GM12878 (cell line): ENCODE results near the gene DARS1. TPM values are rescaled to one million over a fixed set of nuclear protein-coding genes. Genes with fewer than 3 reads are reported as not detected.

Experiments used
- ATF7 ChIP-seq: fragments of 450-650 bp; IDR thresholded peaks from 2 replicates; pipeline ENCODE4 v1.6.1; 2016; ENCODE audit warnings: low read depth, mild to moderate bottlenecking
- BACH1 ChIP-seq: fragments of 450-650 bp; IDR thresholded peaks from 2 replicates; pipeline ENCODE4 v1.6.1; 2017; ENCODE audit warnings: mild to moderate bottlenecking, borderline replicate concordance
- BCLAF1 ChIP-seq: fragments of 450-650 bp; IDR thresholded peaks from 2 replicates; pipeline ENCODE4 v1.6.1; 2017; ENCODE audit warnings: antibody characterized with exemption, mild to moderate bottlenecking, moderate library complexity
- BHLHE40 ChIP-seq, 2 experiments: fragments of 450-650 bp in 1 of 2; IDR thresholded peaks; 2 replicates each; pipeline ENCODE4 v1.6.1; 2011 to 2017; ENCODE audit warnings: low read depth in 2 of 2, borderline replicate concordance in 1 of 2, improper control_type of control experiment in 1 of 2, low read length in 1 of 2, mild to moderate bottlenecking in 1 of 2
- BMI1 ChIP-seq: fragments of 450-650 bp; IDR thresholded peaks from 2 replicates; pipeline ENCODE4 v1.6.1; 2016; ENCODE audit warnings: mild to moderate bottlenecking, moderate library complexity, borderline replicate concordance
- CBFB ChIP-seq: IDR thresholded peaks from 2 replicates; pipeline ENCODE4 v1.6.1; 2016; ENCODE audit warnings: antibody characterized with exemption, low read depth
- CBX3 ChIP-seq: fragments of 200-600 bp; sonication (generic); IDR thresholded peaks from 2 replicates; pipeline ENCODE4 v1.6.1; 2016; ENCODE audit warnings: low read depth, borderline replicate concordance
- EGR1 ChIP-seq, 2 experiments: IDR thresholded peaks; 1 replicate in 1 of 2; 2 replicates in 1 of 2; pipeline ENCODE4 v1.6.1; 2011 to 2012; ENCODE audit warnings: low read depth in 2 of 2, low read length in 2 of 2, borderline replicate concordance in 1 of 2, mild to moderate bottlenecking in 1 of 2, moderate library complexity in 1 of 2
- EZH2 ChIP-seq: IDR thresholded peaks from 2 replicates; pipeline ENCODE4 v1.6.1; 2012; ENCODE audit warnings: low read depth, mild to moderate bottlenecking, control low read depth, inconsistent platforms, low read length, borderline replicate concordance; ENCODE audit not compliant: control insufficient read depth
- HCFC1 ChIP-seq: fragments of 150-350 bp; IDR thresholded peaks from 2 replicates; pipeline ENCODE4 v1.6.1; 2014; ENCODE audit warnings: low read length
- JUND ChIP-seq: IDR thresholded peaks from 2 replicates; pipeline ENCODE4 v1.6.1; 2012; ENCODE audit warnings: low read depth, mild to moderate bottlenecking, low read length, improper control_type of control experiment, moderate library complexity
- MTA2 ChIP-seq: fragments of 450-650 bp; IDR thresholded peaks from 2 replicates; pipeline ENCODE4 v1.6.1; 2016; ENCODE audit warnings: low read depth, mild to moderate bottlenecking, moderate library complexity
- NBN ChIP-seq: fragments of 450-650 bp; IDR thresholded peaks from 2 replicates; pipeline ENCODE4 v1.6.1; 2016
- NFIC ChIP-seq: IDR thresholded peaks from 2 replicates; pipeline ENCODE4 v1.6.1; 2012; ENCODE audit warnings: low read depth, mild to moderate bottlenecking, inconsistent platforms, low read length, moderate library complexity
- NR2F1 ChIP-seq: fragments of 450-650 bp; conservative IDR thresholded peaks from 2 replicates; pipeline ENCODE4 v1.6.1; 2017; ENCODE audit warnings: mild to moderate bottlenecking
- PAX8 ChIP-seq: fragments of 450-650 bp; IDR thresholded peaks from 2 replicates; pipeline ENCODE4 v1.6.1; 2017; ENCODE audit warnings: mild to moderate bottlenecking, moderate library complexity
- PBX3 ChIP-seq: IDR thresholded peaks from 2 replicates; pipeline ENCODE4 v1.6.1; 2011; ENCODE audit warnings: mild to moderate bottlenecking, low read depth, low read length, moderate library complexity; ENCODE audit not compliant: insufficient replicate concordance
- RFX5 ChIP-seq: IDR thresholded peaks from 2 replicates; pipeline ENCODE4 v1.6.1; 2011; ENCODE audit warnings: low read depth, low read length, improper control_type of control experiment
- TCF12 ChIP-seq: IDR thresholded peaks from 2 replicates; pipeline ENCODE4 v1.6.1; 2011; ENCODE audit warnings: low read depth, mild to moderate bottlenecking, low read length
- ZBED1 ChIP-seq: IDR thresholded peaks from 2 replicates; pipeline ENCODE4 v1.6.1; 2016; ENCODE audit warnings: borderline replicate concordance
- polyA plus RNA-seq, 11 experiments: library from polyadenylated mRNA; depleted of rRNA in 4 of 11; unstranded in 6 of 11; stranded (reverse) in 5 of 11; fragments of >200 nt; fragmentation: Nextera tagmentation in 4 of 11; fragmentation: Illumina TruSeq in 1 of 11; extraction: Ambion mirVana in 4 of 11; extraction: Trizol in 1 of 11; gene quantifications; 1 replicate in 1 of 11; 2 replicates in 10 of 11; pipeline versions ENCODE4 v1.2.1 to v1.2.3, GENCODE V29; 2011 to 2016; ENCODE audit warnings: inconsistent platforms in 2 of 11, missing spikeins in 2 of 11, low read depth in 1 of 11
- total RNA-seq, 4 experiments: library from RNA; depleted of rRNA in 3 of 4; stranded (reverse); fragments of >200 nt in 3 of 4; fragmentation: Illumina TruSeq in 1 of 4; extraction: Trizol in 1 of 4; gene quantifications; 2 replicates each; pipeline versions ENCODE4 v1.2.1 to v1.2.3, GENCODE V29; 2013 to 2021
- TF ChIP-seq, protein P1 (sequence below): fragments of 450-650 bp; IDR thresholded peaks from 2 replicates; pipeline ENCODE4 v1.6.1; 2016; ENCODE audit warnings: mild to moderate bottlenecking
- TF ChIP-seq, protein P2 (sequence below): IDR thresholded peaks from 2 replicates; pipeline ENCODE4 v1.6.1; 2012; ENCODE audit warnings: low read length, inconsistent platforms
- TF ChIP-seq, protein P3 (sequence below): fragments of 450-650 bp; IDR thresholded peaks from 2 replicates; pipeline ENCODE4 v1.6.1; 2018; ENCODE audit warnings: mild to moderate bottlenecking, low read depth, moderate library complexity; ENCODE audit not compliant: partially characterized antibody

The DARS1 gene
- total and polyA plus RNA-seq, 10 of the 15 experiments (the other 5 are each of a cell fraction or from before 2014, with no cell fraction given) = 91.0 to 387 (median 137) TPM

- TF ChIP-seq EZH2 (no peak), PAX8 (no peak), BACH1 (peak; percentile 52; the same call in 1 of the 2 replicates), ATF7 (peak; percentile 81), RFX5 (no peak), CBFB (peak; percentile 44; the same call in 1 of the 2 replicates), NBN (peak; percentile 82), NFIC (peak; percentile 85), JUND (no peak), BHLHE40 (IDR thresholded peaks at IDR 0.05; ENCODE audit: borderline replicate concordance in 1 of 2, low read depth in 2 of 2, low read length in 1 of 2) (peak; percentile 93 to 95), HCFC1 (no peak), CBX3 (no peak), ZBED1 (peak; percentile 66; the same call in 1 of the 2 replicates), BCLAF1 (no peak), PBX3 (no peak), TCF12 (peak; percentile 52; the same call in 1 of the 2 replicates), EGR1 (IDR thresholded peaks at IDR 0.05; ENCODE audit: borderline replicate concordance in 1 of 2, low read depth in 2 of 2, low read length in 2 of 2) (no peak), MTA2 (peak; percentile 95), BMI1 (peak; percentile 75), NR2F1 (peak; percentile 95)
- TF ChIP-seq, protein P1, sequence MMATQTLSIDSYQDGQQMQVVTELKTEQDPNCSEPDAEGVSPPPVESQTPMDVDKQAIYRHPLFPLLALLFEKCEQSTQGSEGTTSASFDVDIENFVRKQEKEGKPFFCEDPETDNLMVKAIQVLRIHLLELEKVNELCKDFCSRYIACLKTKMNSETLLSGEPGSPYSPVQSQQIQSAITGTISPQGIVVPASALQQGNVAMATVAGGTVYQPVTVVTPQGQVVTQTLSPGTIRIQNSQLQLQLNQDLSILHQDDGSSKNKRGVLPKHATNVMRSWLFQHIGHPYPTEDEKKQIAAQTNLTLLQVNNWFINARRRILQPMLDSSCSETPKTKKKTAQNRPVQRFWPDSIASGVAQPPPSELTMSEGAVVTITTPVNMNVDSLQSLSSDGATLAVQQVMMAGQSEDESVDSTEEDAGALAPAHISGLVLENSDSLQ = no peak
- TF ChIP-seq, protein P2, sequence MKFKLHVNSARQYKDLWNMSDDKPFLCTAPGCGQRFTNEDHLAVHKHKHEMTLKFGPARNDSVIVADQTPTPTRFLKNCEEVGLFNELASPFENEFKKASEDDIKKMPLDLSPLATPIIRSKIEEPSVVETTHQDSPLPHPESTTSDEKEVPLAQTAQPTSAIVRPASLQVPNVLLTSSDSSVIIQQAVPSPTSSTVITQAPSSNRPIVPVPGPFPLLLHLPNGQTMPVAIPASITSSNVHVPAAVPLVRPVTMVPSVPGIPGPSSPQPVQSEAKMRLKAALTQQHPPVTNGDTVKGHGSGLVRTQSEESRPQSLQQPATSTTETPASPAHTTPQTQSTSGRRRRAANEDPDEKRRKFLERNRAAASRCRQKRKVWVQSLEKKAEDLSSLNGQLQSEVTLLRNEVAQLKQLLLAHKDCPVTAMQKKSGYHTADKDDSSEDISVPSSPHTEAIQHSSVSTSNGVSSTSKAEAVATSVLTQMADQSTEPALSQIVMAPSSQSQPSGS = peak; percentile 84
- TF ChIP-seq, protein P3, sequence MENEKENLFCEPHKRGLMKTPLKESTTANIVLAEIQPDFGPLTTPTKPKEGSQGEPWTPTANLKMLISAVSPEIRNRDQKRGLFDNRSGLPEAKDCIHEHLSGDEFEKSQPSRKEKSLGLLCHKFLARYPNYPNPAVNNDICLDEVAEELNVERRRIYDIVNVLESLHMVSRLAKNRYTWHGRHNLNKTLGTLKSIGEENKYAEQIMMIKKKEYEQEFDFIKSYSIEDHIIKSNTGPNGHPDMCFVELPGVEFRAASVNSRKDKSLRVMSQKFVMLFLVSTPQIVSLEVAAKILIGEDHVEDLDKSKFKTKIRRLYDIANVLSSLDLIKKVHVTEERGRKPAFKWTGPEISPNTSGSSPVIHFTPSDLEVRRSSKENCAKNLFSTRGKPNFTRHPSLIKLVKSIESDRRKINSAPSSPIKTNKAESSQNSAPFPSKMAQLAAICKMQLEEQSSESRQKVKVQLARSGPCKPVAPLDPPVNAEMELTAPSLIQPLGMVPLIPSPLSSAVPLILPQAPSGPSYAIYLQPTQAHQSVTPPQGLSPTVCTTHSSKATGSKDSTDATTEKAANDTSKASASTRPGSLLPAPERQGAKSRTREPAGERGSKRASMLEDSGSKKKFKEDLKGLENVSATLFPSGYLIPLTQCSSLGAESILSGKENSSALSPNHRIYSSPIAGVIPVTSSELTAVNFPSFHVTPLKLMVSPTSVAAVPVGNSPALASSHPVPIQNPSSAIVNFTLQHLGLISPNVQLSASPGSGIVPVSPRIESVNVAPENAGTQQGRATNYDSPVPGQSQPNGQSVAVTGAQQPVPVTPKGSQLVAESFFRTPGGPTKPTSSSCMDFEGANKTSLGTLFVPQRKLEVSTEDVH = no peak
Measured at GRCh38 chr2:136029149-136029548, 43.7 kb upstream of the DARS1 start (continued).
